MM.1S (cell line): ENCODE results near the gene GRIN3B.

Experiments
- EZH2 ChIP-seq: fragments of 300-600 bp; sonication (generic); optimal IDR thresholded peaks from 2 replicates; pipeline ENCODE3; 2017; ENCODE audit warnings: low read depth, mild to moderate bottlenecking, antibody characterized with exemption, low read length, mixed read lengths
- EZH2phosphoT487 ChIP-seq: fragments of 300-600 bp; sonication (generic); IDR thresholded peaks from 2 replicates; pipeline ENCODE4 v1.6.1; 2018; ENCODE audit warnings: antibody characterized with exemption, low read length
- TF ChIP-seq, protein P1 (sequence below): fragments of 300-600 bp; sonication (generic); IDR thresholded peaks from 2 replicates; pipeline ENCODE4 v1.5.1; 2016; ENCODE audit warnings: antibody characterized with exemption, low read length, mixed read lengths

DNA sequence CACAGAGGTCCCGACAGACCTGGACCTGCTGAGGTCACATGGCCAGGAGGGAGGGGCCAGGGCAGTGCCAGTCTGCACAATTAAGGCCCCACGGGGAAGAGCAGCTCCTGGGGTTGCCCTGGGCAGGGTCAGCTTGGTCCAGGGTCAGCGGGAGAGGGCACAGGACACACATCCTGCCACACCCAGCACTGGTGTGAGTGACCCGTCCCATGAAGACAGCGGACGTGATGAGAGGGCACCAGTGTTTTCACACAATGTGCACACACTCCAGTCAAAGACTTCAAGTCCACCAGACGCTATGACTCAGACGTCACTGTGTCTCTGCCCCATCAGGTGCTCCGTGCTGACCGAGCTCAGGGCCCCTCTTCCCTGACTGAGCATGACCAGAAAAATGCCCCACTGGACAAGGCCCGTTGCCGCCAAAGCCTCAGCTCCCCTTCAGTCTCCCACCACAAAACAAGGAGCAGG, 16.5 kb downstream of the GRIN3B start:
- no peak for TF ChIP-seq EZH2
- TF ChIP-seq, protein P1, sequence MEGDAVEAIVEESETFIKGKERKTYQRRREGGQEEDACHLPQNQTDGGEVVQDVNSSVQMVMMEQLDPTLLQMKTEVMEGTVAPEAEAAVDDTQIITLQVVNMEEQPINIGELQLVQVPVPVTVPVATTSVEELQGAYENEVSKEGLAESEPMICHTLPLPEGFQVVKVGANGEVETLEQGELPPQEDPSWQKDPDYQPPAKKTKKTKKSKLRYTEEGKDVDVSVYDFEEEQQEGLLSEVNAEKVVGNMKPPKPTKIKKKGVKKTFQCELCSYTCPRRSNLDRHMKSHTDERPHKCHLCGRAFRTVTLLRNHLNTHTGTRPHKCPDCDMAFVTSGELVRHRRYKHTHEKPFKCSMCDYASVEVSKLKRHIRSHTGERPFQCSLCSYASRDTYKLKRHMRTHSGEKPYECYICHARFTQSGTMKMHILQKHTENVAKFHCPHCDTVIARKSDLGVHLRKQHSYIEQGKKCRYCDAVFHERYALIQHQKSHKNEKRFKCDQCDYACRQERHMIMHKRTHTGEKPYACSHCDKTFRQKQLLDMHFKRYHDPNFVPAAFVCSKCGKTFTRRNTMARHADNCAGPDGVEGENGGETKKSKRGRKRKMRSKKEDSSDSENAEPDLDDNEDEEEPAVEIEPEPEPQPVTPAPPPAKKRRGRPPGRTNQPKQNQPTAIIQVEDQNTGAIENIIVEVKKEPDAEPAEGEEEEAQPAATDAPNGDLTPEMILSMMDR = no peak
- no peak for TF ChIP-seq EZH2phosphoT487
